Testis (tissue), 3 donors: ENCODE data around the gene PAPPA. TPM values are rescaled to one million over a fixed set of nuclear protein-coding genes. Genes with fewer than 3 reads are reported as not detected.

Experiments used
- DNase-seq: peaks from one replicate; pipeline ENCODE4 v3.0.0-alpha.2; 2019
- H3K27ac ChIP-seq, 2 donors: fragments of 200-600 bp; sonication (generic); one replicate each; pipeline ENCODE4 v1.5.1; 2019
- H3K27me3 ChIP-seq: fragments of 200-600 bp; sonication (generic); one replicate; pipeline ENCODE4 v1.5.1; 2019
- H3K36me3 ChIP-seq: fragments of 200-600 bp; sonication (generic); one replicate; pipeline ENCODE4 v1.5.1; 2017; ENCODE audit warnings: low read depth; ENCODE audit errors: missing control alignments
- H3K4me1 ChIP-seq: fragments of 200-600 bp; sonication (generic); one replicate; pipeline ENCODE4 v1.5.1; 2019
- H3K4me3 ChIP-seq, 2 donors: fragments of 200-600 bp; sonication (generic); one replicate each; pipeline ENCODE4 v1.5.1; 2017 to 2019
- H3K9me3 ChIP-seq: fragments of 200-600 bp; sonication (generic); one replicate; pipeline ENCODE4 v1.5.1; 2017
- POLR2A ChIP-seq: fragments of 450-650 bp; IDR thresholded peaks from one replicate; pipeline ENCODE4 v1.6.1; 2017; ENCODE audit warnings: antibody characterized with exemption, mild to moderate bottlenecking, moderate library complexity
- WGBS, 2 donors: methylation state at CpG; one replicate each; pipeline ENCODE4 v1.1.5; 2018; 5-methylcytosine and 5-hydroxymethylcytosine counted together
- intact Hi-C: fragments of 100-400 bp; cut with DNase I; formaldehyde crosslinking; loops from one replicate; pipeline ENCODE4 v1.15.1; 2023; ENCODE audit warnings: low total_unique reads
- polyA plus RNA-seq: library from polyadenylated mRNA; stranded (reverse); fragments of 350-450 nt; fragmentation: Illumina TruSeq; extraction: RNeasy Lipid Tissue Mini Kit (QIAGEN cat#74804); gene quantifications from one replicate; pipeline ENCODE4 v1.2.3, GENCODE V29; 2014; ENCODE audit warnings: low read depth, low replicate concordance; ENCODE audit not compliant: insufficient read depth
- total RNA-seq, 2 donors: library from RNA; depleted of rRNA; stranded (reverse); fragments of >200 nt; gene quantifications; one replicate each; pipeline ENCODE4 v1.2.3, GENCODE V29; 2016
- TF ChIP-seq, protein P1 (sequence below), 3 experiments: fragments of 450-650 bp in 2 of 3; fragments of 200-600 bp in 1 of 3; sonication (generic) in 1 of 3; IDR thresholded peaks; one replicate each; pipeline ENCODE4 v1.5.1; 2016 to 2019; ENCODE audit warnings: antibody characterized with exemption in 3 of 3, mild to moderate bottlenecking in 2 of 3, moderate library complexity in 1 of 3

Gene PAPPA
- total and polyA plus RNA-seq, 3 donors from 2014 or later: 1.9 to 5.1 (median 4.1) TPM

DNA sequence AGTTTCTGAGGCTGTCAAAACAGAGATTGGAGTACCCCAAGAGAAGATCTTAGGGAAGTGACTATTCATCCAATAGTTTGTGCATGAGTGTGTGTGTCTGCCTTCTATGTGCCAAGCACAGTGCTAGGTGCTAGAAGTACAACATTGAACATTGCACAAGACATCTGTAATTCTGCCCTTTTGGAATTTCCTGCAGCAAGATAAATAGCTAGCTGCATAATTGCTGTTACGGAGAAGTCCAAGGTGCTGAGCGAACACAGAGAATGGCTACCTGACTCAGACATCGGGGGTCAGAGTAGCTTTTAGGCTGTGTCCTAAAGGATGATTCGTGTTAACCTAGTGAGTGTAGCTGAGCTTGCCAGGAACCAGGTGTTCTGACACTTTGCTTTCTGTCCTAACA, 44.8 kb downstream of the PAPPA start:
- TF ChIP-seq, protein P1, sequence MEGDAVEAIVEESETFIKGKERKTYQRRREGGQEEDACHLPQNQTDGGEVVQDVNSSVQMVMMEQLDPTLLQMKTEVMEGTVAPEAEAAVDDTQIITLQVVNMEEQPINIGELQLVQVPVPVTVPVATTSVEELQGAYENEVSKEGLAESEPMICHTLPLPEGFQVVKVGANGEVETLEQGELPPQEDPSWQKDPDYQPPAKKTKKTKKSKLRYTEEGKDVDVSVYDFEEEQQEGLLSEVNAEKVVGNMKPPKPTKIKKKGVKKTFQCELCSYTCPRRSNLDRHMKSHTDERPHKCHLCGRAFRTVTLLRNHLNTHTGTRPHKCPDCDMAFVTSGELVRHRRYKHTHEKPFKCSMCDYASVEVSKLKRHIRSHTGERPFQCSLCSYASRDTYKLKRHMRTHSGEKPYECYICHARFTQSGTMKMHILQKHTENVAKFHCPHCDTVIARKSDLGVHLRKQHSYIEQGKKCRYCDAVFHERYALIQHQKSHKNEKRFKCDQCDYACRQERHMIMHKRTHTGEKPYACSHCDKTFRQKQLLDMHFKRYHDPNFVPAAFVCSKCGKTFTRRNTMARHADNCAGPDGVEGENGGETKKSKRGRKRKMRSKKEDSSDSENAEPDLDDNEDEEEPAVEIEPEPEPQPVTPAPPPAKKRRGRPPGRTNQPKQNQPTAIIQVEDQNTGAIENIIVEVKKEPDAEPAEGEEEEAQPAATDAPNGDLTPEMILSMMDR (IDR thresholded peaks at IDR 0.05): no peak
- no peak for TF ChIP-seq POLR2A
- H3K9me3 ChIP-seq: no peaks in the 10 kb centered on the region
- H3K36me3 ChIP-seq: no peaks in the 10 kb centered on the region
- no peaks in the 10 kb centered on the region for H3K27me3 ChIP-seq
- no peak overlapping the region for H3K4me3 ChIP-seq
- WGBS, 2 donors: 86 to 90% methylated on average over 4 of the region's 4 CpGs
- no peak overlapping the region for H3K27ac ChIP-seq
- no peaks in the 10 kb centered on the region for H3K4me1 ChIP-seq
- DNase-seq: no peak
- intact Hi-C loops: no loop called here

GRCh38 chr9:116202219-116202912, 48.8 kb downstream of the PAPPA start:
- H3K4me1 ChIP-seq: no peaks in the 10 kb centered on the region
- 55 to 76% methylated on average over 5 of the region's 5 CpGs for WGBS, 2 donors
- no peaks in the 10 kb centered on the region for H3K36me3 ChIP-seq
- H3K9me3 ChIP-seq: no peaks in the 10 kb centered on the region
- intact Hi-C loops: no loop called here
- TF ChIP-seq POLR2A: no peak
- TF ChIP-seq, protein P1 (IDR thresholded peaks at IDR 0.05): no peak
- no peak for DNase-seq
- no peak overlapping the region for H3K4me3 ChIP-seq
- H3K27ac ChIP-seq: no peak overlapping the region
- H3K27me3 ChIP-seq: no peaks in the 10 kb centered on the region

DNA sequence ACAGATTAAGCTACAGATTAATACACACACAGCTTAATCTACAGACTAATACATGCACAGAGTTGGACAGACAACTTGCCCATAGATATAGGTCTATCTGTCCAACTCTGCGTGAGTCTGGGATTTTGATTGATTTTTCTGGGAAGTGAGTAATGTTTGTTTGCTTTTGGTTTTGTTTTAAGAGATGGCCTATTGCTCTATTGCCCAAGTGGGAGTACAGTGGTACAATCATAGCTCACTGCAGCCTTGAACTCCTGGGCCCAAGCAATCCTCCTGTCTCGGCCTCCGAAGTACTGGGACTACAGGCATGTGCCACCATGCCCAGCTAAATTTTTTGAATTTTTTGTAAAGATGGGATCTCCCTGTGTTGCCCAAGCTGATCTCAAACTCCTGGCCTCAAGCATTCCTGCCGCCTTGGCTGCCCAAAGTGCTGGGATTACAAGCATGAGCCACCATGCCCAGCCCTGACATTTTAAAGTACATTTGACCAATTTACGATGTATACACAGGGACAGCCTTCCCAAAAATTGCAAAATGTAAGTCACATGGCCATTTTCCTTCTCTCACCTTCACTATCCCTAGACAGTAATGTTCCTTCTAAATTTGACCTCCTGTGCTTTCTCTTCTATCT, 50.8 kb downstream of the PAPPA start:
- no peak overlapping the region for H3K4me3 ChIP-seq
- H3K27ac ChIP-seq: no peak overlapping the region
- WGBS, 2 donors: 77 to 98% methylated on average over 5 of the region's 5 CpGs
- no peaks in the 10 kb centered on the region for H3K36me3 ChIP-seq
- H3K4me1 ChIP-seq: no peaks in the 10 kb centered on the region
- H3K9me3 ChIP-seq: no peaks in the 10 kb centered on the region
- H3K27me3 ChIP-seq: no peaks in the 10 kb centered on the region
- DNase-seq: no peak
- intact Hi-C loops: no loop called here
- TF ChIP-seq, protein P1 (IDR thresholded peaks at IDR 0.05): no peak
- no peak for TF ChIP-seq POLR2A

DNA sequence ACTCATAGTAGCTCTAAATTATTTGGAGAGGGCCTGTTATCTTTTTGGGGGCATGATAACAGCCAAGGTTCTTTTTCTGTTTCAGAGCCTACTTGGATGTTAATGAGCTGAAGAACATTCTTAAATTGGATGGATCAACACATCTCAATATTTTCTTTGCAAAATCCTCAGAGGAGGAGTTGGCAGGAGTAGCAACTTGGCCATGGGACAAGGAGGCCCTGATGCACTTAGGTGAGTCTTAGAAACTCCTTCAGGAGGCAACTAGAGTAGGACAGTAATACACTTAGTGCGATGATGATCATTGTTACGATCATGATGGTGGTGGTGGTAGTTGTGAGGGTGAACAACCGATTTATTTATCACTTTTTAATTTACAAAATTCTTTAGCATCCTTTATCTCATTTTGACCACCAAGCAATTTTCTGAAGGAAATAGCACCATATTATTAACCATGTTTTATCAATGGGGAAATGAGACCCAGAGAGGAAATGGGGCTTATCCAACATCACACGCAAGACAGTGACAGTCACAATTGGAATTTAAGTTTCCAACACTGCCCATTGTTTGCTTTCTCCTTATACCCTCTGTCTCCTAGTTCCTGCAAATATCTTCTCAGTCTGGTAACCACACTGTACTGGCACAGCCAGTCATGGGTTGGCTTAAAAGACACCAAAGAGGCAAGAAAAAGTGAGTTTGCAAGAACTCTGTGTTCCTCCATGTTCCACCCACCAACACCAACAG, 54.0 kb downstream of the PAPPA start:
- no peak for TF ChIP-seq POLR2A
- TF ChIP-seq, protein P1 (IDR thresholded peaks at IDR 0.05): no peak
- WGBS, 2 donors: 94% methylated on average over 4 of the region's 4 CpGs
- no peak for DNase-seq

More for the DNA sequence above, 54.0 kb downstream of the PAPPA start:
- no peaks in the 10 kb centered on the region for H3K36me3 ChIP-seq
- intact Hi-C loops: no loop called here
- H3K27me3 ChIP-seq: no peaks in the 10 kb centered on the region
- H3K27ac ChIP-seq: no peak overlapping the region
- H3K4me3 ChIP-seq: no peak overlapping the region
- no peaks in the 10 kb centered on the region for H3K9me3 ChIP-seq
- H3K4me1 ChIP-seq: no peaks in the 10 kb centered on the region
